GM12878 (cell line): ENCODE measurements around the gene DOK1. TPM values are rescaled to one million over a fixed set of nuclear protein-coding genes. Genes with fewer than 3 reads are reported as not detected.

Source experiments
- BCL11A ChIP-seq: IDR thresholded peaks from 2 replicates; pipeline ENCODE4 v1.6.1; 2011; ENCODE audit warnings: low read depth, low read length
- CBX5 ChIP-seq: sonication (generic); IDR thresholded peaks from 2 replicates; pipeline ENCODE4 v1.6.1; 2016; ENCODE audit warnings: low read depth, moderate library complexity, mild to moderate bottlenecking, inconsistent platforms
- HDAC6 ChIP-seq: fragments of 200-600 bp; sonication (generic); IDR thresholded peaks from one replicate; pipeline ENCODE4 v1.8.0; 2017; ENCODE audit warnings: antibody characterized with exemption; ENCODE audit not compliant: unreplicated experiment
- LARP7 ChIP-seq: fragments of 450-650 bp; IDR thresholded peaks from 2 replicates; pipeline ENCODE4 v1.6.1; 2017; ENCODE audit warnings: mild to moderate bottlenecking
- POLR2AphosphoS2 ChIP-seq: IDR thresholded peaks from 2 replicates; pipeline ENCODE4 v1.6.1; 2011; ENCODE audit warnings: low read depth, mild to moderate bottlenecking, low read length, improper control_type of control experiment, moderate library complexity
- POU2F2 ChIP-seq: IDR thresholded peaks from 3 replicates; pipeline ENCODE4 v1.6.1; 2011; ENCODE audit warnings: low read depth, mild to moderate bottlenecking, low read length, borderline replicate concordance
- STAT1 ChIP-seq: fragments of 450-650 bp; conservative IDR thresholded peaks from 2 replicates; pipeline ENCODE4 v1.6.1; 2014; ENCODE audit warnings: antibody characterized with exemption, mild to moderate bottlenecking
- STAT3 ChIP-seq: IDR thresholded peaks from 2 replicates; pipeline ENCODE4 v1.6.1; 2011; ENCODE audit warnings: low read depth, low read length, improper control_type of control experiment
- SUPT20H ChIP-seq: IDR thresholded peaks from 2 replicates; pipeline ENCODE4 v1.6.1; 2011; ENCODE audit warnings: low read depth, mild to moderate bottlenecking, low read length, moderate library complexity, borderline replicate concordance; ENCODE audit not compliant: control insufficient read depth
- TCF3 ChIP-seq: IDR thresholded peaks from 2 replicates; pipeline ENCODE4 v1.6.1; 2012; ENCODE audit warnings: low read depth, mild to moderate bottlenecking, low read length, borderline replicate concordance; ENCODE audit not compliant: insufficient read depth
- polyA plus RNA-seq, 11 experiments: library from polyadenylated mRNA; depleted of rRNA in 4 of 11; unstranded in 6 of 11; stranded (reverse) in 5 of 11; fragments of >200 nt; fragmentation: Nextera tagmentation in 4 of 11; fragmentation: Illumina TruSeq in 1 of 11; extraction: Ambion mirVana in 4 of 11; extraction: Trizol in 1 of 11; gene quantifications; 1 replicate in 1 of 11; 2 replicates in 10 of 11; pipeline versions ENCODE4 v1.2.1 to v1.2.3, GENCODE V29; 2011 to 2016; ENCODE audit warnings: inconsistent platforms in 2 of 11, missing spikeins in 2 of 11, low read depth in 1 of 11
- total RNA-seq, 4 experiments: library from RNA; depleted of rRNA in 3 of 4; stranded (reverse); fragments of >200 nt in 3 of 4; fragmentation: Illumina TruSeq in 1 of 4; extraction: Trizol in 1 of 4; gene quantifications; 2 replicates each; pipeline versions ENCODE4 v1.2.1 to v1.2.3, GENCODE V29; 2013 to 2021
- TF ChIP-seq, protein P1 (sequence below): fragments of 450-650 bp; IDR thresholded peaks from 2 replicates; pipeline ENCODE4 v1.6.1; 2017; ENCODE audit warnings: mild to moderate bottlenecking
- TF ChIP-seq, protein P2 (sequence below): IDR thresholded peaks from 2 replicates; pipeline ENCODE4 v1.6.1; 2012; ENCODE audit warnings: low read depth, low read length, improper control_type of control experiment
- TF ChIP-seq, protein P3 (sequence below): fragments of 450-650 bp; formaldehyde crosslinking; IDR thresholded peaks from 2 replicates; pipeline ENCODE4 v1.4.0; 2022; ENCODE audit warnings: mild to moderate bottlenecking, moderate library complexity
- TF ChIP-seq, protein P4 (sequence below): IDR thresholded peaks from 2 replicates; pipeline ENCODE4 v1.6.1; 2012; ENCODE audit warnings: low read length, inconsistent platforms
- TF ChIP-seq, protein P5 (sequence below): fragments of 450-650 bp; IDR thresholded peaks from 2 replicates; pipeline ENCODE4 v1.6.1; 2017; ENCODE audit warnings: borderline replicate concordance
- TF ChIP-seq, protein P6 (sequence below): fragments of 450-650 bp; IDR thresholded peaks from 2 replicates; pipeline ENCODE4 v1.6.1; 2017; ENCODE audit warnings: low read depth, mild to moderate bottlenecking, moderate library complexity
- TF ChIP-seq, protein P7 (sequence below): IDR thresholded peaks from 2 replicates; pipeline ENCODE4 v1.6.1; 2011; ENCODE audit warnings: mild to moderate bottlenecking, low read depth, low read length, moderate library complexity; ENCODE audit not compliant: insufficient replicate concordance

The DOK1 gene
- total and polyA plus RNA-seq, 10 of the 15 experiments (the other 5 are each of a cell fraction or from before 2014, with no cell fraction given): 1.4 to 104 (median 59.7) TPM

DNA sequence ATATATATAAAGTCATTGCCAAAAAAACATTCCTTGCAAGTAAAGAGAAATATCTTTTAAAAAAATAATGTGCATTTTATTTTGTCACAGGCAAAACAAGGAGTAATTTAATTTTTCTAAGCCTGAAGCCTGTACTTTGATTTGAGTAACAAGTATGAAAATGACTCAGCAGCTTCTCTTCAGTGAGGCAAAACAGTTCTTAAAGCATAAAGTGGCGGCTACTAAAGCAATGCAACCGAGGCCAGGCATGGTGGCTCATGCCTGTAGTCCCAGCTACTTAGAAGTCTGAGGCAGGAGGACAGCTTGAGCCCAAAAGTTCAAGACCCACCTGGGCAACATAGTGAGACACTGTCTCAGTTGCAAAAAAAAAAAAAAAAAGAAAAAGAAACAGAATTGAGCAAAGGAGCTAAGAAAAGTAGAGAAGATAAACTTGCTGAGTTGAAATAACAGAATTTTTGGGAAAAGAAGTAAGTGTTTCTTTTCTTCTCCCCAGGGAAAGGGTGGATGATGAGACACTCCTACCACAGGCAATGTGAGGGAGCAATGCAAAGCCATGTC lies 29.6 kb downstream of the DOK1 start (continued):
- TF ChIP-seq, protein P1, sequence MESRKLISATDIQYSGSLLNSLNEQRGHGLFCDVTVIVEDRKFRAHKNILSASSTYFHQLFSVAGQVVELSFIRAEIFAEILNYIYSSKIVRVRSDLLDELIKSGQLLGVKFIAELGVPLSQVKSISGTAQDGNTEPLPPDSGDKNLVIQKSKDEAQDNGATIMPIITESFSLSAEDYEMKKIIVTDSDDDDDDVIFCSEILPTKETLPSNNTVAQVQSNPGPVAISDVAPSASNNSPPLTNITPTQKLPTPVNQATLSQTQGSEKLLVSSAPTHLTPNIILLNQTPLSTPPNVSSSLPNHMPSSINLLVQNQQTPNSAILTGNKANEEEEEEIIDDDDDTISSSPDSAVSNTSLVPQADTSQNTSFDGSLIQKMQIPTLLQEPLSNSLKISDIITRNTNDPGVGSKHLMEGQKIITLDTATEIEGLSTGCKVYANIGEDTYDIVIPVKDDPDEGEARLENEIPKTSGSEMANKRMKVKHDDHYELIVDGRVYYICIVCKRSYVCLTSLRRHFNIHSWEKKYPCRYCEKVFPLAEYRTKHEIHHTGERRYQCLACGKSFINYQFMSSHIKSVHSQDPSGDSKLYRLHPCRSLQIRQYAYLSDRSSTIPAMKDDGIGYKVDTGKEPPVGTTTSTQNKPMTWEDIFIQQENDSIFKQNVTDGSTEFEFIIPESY: no peak
- no peak for TF ChIP-seq LARP7
- TF ChIP-seq STAT1: no peak
- TF ChIP-seq, protein P2, sequence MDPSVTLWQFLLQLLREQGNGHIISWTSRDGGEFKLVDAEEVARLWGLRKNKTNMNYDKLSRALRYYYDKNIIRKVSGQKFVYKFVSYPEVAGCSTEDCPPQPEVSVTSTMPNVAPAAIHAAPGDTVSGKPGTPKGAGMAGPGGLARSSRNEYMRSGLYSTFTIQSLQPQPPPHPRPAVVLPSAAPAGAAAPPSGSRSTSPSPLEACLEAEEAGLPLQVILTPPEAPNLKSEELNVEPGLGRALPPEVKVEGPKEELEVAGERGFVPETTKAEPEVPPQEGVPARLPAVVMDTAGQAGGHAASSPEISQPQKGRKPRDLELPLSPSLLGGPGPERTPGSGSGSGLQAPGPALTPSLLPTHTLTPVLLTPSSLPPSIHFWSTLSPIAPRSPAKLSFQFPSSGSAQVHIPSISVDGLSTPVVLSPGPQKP: no peak
- 0 out of 2 replicates have a peak, but pooled peaks have one; percentile 19 for TF ChIP-seq BCL11A
- TF ChIP-seq HDAC6: no peak
- TF ChIP-seq TCF3: no peak
- TF ChIP-seq STAT3: no peak
- TF ChIP-seq POU2F2: no peak
- TF ChIP-seq POLR2AphosphoS2: no peak
- TF ChIP-seq, protein P3, sequence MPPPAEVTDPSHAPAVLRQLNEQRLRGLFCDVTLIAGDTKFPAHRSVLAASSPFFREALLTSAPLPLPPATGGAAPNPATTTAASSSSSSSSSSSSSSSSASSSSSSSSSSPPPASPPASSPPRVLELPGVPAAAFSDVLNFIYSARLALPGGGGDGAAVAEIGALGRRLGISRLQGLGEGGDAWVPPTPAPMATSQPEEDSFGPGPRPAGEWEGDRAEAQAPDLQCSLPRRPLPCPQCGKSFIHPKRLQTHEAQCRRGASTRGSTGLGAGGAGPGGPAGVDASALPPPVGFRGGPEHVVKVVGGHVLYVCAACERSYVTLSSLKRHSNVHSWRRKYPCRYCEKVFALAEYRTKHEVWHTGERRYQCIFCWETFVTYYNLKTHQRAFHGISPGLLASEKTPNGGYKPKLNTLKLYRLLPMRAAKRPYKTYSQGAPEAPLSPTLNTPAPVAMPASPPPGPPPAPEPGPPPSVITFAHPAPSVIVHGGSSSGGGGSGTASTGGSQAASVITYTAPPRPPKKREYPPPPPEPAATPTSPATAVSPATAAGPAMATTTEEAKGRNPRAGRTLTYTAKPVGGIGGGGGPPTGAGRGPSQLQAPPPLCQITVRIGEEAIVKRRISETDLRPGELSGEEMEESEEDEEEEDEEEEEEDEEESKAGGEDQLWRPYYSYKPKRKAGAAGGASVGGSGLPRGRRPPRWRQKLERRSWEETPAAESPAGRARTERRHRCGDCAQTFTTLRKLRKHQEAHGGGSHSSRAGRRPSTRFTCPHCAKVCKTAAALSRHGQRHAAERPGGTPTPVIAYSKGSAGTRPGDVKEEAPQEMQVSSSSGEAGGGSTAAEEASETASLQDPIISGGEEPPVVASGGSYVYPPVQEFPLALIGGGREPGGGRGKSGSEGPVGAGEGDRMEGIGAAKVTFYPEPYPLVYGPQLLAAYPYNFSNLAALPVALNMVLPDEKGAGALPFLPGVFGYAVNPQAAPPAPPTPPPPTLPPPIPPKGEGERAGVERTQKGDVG (CRISPR knock-in tag): no peak
- TF ChIP-seq, protein P4, sequence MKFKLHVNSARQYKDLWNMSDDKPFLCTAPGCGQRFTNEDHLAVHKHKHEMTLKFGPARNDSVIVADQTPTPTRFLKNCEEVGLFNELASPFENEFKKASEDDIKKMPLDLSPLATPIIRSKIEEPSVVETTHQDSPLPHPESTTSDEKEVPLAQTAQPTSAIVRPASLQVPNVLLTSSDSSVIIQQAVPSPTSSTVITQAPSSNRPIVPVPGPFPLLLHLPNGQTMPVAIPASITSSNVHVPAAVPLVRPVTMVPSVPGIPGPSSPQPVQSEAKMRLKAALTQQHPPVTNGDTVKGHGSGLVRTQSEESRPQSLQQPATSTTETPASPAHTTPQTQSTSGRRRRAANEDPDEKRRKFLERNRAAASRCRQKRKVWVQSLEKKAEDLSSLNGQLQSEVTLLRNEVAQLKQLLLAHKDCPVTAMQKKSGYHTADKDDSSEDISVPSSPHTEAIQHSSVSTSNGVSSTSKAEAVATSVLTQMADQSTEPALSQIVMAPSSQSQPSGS: peak; percentile 71; the same call in 1 of the 2 replicates
- TF ChIP-seq, protein P5, sequence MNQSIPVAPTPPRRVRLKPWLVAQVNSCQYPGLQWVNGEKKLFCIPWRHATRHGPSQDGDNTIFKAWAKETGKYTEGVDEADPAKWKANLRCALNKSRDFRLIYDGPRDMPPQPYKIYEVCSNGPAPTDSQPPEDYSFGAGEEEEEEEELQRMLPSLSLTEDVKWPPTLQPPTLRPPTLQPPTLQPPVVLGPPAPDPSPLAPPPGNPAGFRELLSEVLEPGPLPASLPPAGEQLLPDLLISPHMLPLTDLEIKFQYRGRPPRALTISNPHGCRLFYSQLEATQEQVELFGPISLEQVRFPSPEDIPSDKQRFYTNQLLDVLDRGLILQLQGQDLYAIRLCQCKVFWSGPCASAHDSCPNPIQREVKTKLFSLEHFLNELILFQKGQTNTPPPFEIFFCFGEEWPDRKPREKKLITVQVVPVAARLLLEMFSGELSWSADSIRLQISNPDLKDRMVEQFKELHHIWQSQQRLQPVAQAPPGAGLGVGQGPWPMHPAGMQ: no peak
- TF ChIP-seq CBX5: peak; percentile 80; the same call in 1 of the 2 replicates
- TF ChIP-seq, protein P6, sequence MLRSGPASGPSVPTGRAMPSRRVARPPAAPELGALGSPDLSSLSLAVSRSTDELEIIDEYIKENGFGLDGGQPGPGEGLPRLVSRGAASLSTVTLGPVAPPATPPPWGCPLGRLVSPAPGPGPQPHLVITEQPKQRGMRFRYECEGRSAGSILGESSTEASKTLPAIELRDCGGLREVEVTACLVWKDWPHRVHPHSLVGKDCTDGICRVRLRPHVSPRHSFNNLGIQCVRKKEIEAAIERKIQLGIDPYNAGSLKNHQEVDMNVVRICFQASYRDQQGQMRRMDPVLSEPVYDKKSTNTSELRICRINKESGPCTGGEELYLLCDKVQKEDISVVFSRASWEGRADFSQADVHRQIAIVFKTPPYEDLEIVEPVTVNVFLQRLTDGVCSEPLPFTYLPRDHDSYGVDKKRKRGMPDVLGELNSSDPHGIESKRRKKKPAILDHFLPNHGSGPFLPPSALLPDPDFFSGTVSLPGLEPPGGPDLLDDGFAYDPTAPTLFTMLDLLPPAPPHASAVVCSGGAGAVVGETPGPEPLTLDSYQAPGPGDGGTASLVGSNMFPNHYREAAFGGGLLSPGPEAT: no peak
- TF ChIP-seq SUPT20H: no peak
- TF ChIP-seq, protein P7, sequence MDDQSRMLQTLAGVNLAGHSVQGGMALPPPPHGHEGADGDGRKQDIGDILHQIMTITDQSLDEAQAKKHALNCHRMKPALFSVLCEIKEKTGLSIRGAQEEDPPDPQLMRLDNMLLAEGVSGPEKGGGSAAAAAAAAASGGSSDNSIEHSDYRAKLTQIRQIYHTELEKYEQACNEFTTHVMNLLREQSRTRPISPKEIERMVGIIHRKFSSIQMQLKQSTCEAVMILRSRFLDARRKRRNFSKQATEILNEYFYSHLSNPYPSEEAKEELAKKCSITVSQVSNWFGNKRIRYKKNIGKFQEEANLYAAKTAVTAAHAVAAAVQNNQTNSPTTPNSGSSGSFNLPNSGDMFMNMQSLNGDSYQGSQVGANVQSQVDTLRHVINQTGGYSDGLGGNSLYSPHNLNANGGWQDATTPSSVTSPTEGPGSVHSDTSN: no peak
